HUDEP-2 (cell line): ENCODE measurements around the gene JMJD1C.

Source experiments
- DNase-seq, 76 experiments: peaks; one replicate each; lab custom pipeline; 2025; ENCODE audit not compliant: unreplicated experiment in 76 of 76; lab: John Stamatoyannopoulos, UW

JMJD1C gene

DNA sequence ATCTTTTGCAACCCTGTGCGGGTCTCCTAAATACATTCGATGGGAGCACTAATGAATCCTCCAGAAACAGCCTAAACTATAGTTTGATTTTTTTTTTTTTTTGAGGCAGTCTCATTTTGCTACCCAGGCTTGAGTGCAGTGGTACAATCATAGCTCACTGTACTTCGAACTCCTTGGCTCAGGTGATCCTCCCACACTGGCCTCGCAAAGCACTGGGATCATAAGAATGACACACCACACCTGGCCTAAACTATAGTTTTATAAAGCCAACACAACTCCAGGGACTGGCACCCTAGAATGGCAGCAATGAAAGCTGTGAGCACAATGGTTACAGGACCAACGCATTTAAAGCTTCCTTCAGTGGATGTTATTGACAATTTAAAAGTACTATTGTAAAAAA lies 14.5 kb upstream of the JMJD1C start:
- no peak for DNase-seq

DNA sequence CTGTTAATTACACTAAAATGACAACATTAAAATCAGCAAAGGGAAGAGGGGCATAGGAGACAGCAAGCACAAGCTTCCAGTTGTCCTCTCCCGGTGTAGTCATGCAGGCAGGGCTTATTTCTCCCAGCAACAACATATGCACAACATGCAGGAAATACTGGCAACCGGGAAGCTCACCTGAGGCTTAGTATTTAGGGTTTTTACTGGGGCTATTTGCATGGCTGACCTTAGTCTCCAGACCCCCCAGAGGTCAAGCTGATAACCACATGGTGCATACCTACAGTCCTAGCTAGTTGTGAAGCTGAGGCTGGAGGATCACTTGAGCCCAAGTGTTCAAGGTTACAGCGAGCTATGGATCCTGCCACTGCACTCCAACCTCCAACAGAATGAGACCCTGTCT lies 12.8 kb upstream of the JMJD1C start:
- no peak for DNase-seq

DNA sequence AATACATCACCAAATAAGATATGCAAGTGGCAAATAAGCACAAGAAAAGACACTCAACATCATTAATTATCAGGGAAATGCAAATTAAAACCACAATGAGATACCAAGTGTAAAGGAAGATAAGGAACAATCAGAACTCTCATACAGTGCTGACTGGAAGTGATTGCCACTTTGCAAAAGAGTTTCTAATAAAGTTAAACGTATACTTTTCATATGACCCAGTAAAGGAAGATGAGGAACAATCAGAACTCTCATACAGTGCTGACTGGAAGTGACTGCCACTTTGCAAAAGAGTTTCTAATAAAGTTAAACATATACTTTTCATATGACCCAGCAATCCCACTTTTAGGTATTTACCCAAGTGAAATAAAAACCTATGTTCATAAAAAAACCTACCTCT lies 12.2 kb upstream of the JMJD1C start:
- peak in 1 of 76 experiments; percentile 9 for DNase-seq

DNA sequence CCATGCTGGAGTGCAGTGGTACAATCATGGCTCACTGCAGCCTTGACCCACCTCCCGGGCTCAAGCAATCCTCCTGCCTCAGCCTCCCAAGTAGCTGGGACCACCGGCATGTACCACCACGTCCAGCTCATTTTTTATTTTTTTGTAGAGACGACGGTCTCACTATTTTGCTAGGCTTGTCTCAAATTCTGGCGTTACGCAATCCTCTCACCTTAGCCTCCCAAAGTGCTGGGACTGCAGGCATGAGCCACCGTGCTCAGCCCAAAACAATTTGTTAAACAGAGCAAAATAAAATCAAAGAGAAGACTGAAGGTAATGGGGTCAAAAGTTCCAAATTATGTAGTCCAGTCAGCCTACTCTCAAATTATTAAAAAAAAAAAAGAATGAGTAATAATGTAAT lies 8.7 kb upstream of the JMJD1C start:
- no peak for DNase-seq

DNA sequence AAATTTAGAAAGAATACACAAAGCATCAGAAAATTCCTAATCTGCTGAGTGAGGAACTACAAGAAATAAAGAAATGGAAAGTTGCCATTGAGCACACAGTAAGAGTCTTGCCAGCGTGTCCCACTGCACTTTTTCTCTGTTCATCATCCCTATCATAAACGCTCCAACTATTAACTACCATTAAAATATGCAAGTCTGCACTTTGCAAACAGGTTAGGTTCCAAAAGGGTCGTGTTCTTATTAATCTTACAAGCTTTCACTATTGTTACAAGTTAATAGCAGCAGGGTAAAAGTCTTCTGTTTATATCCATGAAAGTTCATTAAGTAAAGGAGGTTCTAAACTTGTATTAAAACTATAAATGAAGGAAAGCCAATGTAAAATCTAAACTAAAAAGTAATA lies 5.2 kb upstream of the JMJD1C start:
- no peak for DNase-seq

DNA sequence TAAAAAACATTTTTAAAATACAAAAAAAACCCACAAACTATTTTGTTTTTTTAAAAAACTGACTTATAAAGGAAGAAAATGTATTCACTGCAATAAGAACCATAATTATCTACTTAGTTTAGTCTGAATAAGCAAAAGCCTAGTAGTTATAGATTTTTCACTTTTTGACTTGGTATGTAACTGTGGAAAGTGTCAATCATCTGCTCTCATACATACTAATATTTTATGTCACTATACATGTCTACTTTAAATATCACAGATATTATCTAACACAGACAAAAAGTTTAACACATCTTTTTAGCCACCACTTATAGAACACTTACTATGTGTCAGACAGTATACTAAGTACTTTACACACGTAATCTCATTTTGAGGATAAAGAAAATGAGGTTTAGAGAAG lies 3.2 kb upstream of the JMJD1C start:
- no peak for DNase-seq

DNA sequence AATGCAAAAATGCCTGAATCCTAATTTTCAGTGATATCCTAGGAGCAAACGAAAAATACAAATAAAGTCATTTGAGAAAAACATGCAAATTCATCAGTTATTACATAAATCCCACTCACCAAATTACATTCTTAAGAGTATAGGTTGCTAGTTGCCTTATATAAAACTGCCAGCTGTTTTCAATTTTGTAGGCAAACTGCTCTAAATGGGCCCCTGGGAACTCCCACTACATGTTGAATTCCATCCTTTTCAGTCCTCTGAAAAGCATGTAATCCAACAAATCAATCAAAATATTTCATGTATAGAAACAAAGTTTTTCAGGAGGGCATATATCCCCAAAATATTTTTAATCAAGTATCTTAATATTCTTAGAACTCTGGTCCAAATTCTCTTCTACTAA lies 2.1 kb upstream of the JMJD1C start:
- no peak for DNase-seq

DNA sequence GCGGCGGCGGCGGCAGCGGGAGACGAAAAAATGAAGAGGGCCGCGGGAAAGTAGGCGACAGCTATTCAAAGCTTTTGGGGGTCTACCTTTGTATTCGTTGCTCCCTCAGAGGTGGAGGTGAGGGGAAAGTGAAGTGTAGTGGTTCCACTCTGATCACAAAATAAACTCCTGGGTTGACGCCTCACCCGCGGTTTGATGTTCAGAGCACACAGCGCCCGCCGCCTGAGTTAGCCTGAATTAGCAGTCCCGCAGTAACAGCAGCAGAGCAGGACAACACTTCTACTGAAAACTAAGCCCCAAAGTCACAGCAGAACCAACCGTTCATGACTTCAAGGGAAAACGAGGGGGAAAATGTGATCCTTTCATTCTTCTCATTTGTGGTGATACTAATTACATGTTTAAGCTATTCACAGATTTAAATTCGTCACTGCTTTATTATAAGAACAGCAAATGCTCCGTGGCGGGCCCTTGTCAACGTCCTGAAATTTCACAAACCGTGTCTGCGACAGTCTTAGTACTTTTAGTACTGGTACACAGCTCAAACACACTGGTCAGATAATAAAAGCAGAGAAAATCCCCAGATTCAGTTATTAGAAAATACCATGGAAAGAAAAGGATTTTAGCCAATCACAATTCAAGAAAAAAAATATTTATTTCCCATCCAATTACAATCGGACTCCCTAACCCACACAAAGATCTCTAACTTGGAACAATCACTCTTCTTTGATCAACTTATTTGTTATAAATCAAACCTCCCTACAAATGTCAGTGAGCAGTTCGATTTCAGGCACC lies 563 bp upstream of the JMJD1C start:
- DNase-seq: peak in 36 of 76 experiments; percentile 15 to 73 (median 48)

DNA sequence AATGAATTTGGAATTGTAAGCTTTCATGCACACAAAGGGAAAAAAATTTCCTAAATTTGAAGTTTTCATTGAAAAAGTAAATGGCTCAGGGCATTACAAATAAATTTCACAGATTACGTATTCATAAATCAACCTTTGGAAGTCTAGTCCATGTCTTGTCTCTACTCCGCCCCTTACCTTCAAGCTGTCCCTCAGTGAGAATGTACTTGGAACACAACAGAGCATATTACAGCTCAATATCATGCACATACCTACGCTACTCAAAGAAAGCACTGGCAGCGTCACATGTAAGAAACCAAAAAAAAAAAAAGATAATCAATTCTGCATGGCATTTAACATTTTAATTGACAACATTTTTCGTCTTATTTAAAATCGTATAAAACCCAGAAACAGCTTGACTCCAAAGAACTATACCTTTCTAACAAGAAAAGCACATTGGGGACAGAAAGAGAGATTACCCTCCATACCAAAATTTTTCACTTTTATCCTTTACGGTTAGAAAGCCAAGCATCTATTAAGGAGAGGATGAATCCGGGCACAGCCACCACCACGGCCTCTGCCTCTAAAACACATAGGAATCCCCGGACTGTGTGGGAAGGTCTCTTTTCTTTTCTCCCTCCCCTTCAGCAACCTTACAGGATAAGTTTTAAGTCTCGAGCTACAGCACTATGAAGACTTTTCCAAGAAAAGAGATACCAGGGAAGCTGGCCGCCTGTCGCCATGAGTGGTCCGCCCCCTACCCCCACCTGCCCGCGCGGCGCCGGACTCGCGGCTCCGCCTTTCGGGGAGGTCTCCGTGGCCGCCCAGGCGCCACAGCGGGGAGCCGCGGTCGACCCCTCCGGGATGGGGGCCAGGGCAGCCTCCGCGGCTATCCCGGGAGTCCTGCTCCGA lies 1.1 kb downstream of the JMJD1C start:
- peak in 18 of 76 experiments; percentile 26 to 64 (median 42) for DNase-seq

DNA sequence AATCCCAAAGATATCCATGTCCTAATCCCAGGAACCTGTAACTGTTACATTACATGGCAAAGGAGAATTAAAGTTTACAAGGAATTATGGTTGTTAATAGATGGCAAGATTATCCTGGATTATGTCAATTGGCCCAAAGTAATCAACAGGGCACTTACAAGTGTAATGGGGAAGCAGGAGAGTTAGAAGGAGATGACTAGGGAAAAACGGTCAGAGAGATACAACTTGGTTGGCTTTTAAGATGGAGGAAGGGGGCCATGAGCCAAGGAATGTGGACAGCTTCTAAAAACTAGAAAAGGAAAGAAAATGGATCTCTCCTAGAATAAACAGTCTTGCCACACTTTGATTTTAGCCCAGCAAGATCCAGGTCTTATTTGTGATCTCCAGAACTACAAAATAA lies 3.3 kb downstream of the JMJD1C start:
- no peak for DNase-seq

DNA sequence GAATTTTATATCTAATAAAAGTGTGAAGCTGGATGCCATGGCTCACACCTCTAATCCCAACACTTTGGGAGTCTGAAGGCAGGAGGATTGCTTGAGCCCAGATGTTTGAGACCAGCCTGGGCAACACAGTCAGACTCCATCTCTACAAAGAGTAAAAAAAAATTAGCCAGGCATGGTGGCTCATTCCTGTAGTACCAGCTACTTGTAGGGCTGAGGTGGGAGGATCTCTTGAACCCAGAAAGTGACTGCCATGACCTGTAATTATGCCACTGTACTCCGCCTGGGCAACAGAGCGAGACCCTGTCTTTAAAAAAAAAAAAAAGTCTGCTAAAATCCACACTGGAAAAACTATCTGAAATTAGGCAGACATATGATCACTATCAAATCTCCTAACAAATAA lies 7.6 kb downstream of the JMJD1C start:
- no peak for DNase-seq

DNA sequence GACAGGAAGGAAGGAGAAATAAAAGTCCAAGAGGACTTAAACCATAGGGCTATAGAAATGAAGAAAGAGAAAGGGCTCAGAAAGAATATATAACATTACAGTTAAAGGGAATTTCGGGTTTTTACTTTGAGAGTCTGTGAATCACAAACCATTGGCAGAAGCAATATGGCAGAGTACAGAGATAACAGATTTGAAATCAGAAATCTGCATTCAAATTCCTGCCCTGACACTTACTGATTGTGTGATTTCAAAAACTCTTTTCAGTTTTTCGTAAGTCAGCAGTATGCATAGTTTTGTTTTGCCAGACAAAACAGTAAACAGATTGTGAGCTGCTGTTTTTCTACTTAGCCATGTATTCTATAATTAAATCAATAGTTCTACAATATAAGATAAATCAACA lies 8.2 kb downstream of the JMJD1C start:
- DNase-seq: no peak

DNA sequence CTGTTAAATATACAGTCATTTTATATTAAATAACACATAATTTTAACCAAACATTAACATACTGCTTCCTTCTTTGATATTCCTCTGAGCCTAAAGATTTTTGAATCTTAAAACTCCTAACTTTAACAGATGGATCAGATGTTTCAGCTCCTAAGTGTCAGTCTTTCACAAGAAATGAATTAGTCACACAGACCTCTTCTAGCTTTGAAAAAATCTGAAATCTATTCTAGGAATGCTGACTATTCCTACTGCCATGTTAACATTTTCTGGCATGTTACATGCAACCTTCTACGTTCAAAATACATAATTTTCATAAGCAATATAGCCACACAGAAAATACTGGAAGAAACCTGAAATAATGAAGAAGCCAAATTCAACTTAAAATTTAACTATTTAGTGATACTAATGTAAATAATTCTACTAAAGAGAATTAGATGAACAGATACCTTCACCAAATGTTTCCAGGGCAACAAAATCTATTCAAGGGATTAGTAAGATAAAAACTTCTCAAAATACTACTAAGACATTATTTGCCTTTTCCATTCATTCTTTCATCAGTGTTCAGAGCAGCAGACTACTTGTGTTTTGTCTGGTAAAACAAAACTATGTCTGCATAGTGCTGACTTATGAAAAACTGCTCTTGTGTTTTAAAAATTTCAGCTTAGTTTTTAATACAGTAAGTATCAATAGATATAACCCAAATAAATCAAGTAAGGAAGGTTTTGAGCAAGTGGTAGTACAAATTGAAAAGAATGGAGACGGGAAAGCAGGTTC lies 9.2 kb downstream of the JMJD1C start:
- no peak for DNase-seq

DNA sequence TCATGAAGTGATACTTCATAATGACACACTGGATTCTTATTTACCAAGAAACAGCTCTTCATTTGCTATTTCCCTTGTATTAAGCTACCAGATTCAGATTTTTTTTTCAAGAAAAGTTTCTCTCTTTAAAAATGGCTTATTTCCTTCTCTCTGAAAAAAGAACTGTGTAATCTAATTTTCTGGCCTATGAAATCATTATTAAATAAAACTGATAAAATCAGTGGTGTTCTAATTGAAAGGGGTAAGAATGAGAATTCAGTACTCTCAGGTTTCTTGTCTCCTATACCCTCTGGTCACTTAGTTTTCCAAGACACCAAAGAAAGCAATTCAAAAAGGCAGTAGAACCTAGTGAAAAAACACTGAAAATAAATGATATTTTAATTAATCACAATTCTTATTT lies 10.3 kb downstream of the JMJD1C start:
- no peak for DNase-seq

DNA sequence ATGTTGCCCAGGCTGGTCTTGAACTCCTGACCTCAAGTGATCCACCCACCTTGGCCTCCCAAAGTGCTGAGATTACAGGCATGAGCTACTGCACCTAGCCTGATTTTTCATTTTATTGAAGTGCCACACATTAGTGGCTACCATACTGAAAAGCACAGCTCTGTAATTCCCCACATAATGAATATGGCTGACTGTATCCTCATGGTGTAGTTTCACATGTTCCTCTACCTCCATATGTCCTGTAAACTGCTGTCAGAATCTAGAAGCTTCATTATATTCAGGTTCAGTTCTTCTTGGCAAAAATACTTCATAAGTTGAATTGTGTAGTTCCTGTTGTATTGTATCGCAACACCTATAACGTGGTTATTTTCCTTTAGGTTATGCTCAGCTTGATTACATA lies 11.1 kb downstream of the JMJD1C start:
- no peak for DNase-seq

DNA sequence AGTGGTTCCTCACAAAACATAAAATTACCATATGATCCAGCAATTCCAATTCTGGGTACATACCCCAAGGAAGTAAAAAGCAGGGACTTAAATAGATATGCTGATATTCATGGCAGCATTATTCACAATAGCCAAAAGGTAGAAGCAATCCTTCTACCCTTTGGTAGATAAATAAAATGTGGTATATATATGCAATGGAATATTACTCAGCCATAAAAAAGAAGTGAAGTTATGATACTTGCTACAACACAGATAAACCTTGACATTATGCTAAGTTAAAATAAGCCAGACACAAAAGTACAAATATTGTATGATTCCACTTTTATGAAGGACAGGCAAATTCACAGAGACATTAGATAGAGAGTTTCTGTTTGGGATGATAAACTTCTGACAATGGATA lies 13.3 kb downstream of the JMJD1C start:
- DNase-seq: no peak

DNA sequence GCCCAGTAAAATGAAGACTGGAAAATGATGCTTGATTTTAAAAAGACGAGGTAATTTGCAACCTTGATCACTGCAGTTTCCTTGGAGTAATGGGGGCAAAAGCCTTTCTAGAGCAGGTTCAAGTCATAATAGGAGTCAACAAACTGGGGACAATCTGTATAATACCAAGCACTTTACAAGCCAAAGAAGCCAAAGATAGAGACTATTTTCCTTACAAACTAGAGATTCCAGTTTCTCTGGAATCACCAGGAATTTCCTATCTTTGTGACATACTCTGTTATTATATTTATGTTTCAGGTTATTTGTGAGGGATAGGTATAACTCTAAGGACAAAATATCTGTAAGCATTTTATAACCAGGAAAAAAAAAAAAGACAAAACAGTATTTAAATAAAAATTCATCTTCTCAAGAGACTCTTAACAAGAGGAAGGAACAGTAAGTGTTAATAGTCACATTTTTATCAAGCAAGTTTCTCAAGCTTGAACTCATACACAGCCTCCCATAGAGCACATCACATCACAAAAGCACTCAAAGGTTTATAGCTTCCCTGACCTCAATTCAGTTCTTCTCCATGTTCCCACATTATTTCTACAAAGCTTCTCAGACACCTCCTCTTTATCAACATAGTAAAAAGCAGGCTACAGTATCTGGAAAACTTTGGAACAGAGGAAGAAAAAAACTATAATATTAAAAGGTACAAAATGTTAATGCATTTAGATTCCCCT lies 18.9 kb downstream of the JMJD1C start:
- DNase-seq: no peak

DNA sequence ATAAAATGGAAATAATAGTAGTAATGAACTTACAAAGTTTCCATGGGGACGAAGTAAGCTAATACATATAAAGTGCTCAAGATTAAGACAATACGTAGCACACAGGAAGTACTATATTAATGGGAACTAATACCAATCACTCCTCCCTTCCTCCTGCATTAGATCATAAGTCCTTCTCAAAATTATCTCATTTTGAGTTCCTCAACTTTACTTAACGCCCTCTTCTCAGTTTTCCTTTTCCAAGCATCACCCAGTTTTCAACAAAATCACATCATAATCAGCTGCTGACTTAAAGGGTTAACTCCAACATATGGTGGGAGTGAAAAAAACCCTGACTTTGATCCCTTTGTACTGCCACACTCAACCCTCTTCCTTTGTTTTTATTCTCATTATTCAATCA lies 24.4 kb downstream of the JMJD1C start:
- no peak for DNase-seq

DNA sequence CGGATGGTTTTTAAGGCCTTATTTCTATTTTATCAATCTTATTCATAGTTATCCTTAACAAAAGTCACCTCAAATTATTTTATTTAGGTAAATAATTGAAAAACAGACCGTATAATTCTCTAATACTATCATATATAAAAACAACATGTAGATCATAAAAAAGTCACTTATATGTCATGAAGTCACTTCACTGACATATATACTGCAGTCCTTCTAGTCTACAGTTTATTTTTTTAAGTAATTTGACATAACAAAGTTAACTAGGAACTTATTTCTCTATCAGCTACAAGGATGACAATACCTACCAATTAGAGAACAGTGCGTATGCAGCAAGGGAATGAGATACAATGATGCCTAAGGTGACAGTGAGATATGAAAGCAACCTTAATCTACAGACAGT lies 26.2 kb downstream of the JMJD1C start:
- no peak for DNase-seq
